Activated T-helper 9 cell treated with anti-CD3 and anti-CD28 coated beads, Interleukin-2, amount 50 U/mL, for 16 hours (primary cell): ENCODE data around the gene GRXCR1.

Source experiments
- DNase-seq: peaks from one replicate; pipeline ENCODE4 v3.0.0-alpha.2; 2020; ENCODE audit warnings: low read depth

Gene GRXCR1

DNA sequence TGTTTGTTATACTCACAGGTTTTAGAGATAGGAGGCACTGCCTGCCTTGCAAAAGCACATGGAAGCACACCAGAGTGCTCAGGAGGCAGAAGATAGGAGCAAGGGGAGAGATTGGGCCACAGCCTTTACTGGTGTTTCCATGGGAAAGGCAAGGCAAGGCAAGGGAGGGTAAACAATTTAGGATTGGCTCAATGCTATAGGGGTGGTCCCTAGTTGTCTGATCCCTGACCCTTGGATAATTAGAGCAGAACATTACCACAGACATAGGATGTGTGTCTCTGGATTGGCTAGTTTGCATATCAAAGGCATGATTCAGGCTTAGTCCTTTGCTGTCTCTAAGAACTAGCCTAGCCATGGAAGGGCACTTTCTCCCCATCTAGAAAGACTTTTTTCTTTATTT is 36.1 kb downstream of the GRXCR1 start:
- DNase-seq = no peak

DNA sequence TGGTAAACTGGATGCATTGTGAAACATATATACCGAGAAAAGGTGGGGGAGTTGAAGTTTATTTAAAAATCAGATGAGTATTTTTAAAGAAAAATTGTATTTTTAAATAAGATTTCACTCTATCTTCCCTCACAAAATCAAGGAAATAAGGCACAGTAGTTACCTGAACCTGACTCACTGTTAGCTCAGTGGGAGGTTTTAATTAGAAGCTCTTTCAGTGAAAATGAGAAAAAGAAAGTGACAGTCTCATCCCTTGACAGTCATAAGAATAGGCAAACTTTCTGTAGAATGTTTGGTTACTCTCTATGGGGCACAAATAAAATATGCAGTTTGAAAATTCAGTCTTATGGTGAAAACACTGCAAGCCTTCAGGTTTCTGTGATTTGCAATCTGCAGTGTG is 49.7 kb downstream of the GRXCR1 start:
- DNase-seq = no peak

DNA sequence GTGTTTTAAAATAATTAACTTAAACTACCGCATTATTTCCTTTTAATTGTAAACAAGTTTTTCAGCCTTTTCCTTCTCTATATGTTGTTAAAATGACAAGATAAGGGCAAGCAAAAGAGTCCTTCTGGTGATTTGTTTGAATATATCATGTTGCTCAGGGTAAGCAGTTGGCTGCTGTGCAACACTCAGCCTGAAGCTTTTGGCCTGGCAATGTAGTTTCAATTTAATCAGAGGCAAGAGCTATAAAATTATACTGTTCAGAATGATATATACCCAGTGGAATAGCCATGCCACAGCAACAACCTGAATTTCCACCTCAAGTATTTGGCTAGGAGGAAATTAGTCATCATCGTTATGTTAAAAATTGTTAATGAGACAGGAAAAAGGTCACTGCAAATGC is 53.4 kb downstream of the GRXCR1 start:
- no peak for DNase-seq

DNA sequence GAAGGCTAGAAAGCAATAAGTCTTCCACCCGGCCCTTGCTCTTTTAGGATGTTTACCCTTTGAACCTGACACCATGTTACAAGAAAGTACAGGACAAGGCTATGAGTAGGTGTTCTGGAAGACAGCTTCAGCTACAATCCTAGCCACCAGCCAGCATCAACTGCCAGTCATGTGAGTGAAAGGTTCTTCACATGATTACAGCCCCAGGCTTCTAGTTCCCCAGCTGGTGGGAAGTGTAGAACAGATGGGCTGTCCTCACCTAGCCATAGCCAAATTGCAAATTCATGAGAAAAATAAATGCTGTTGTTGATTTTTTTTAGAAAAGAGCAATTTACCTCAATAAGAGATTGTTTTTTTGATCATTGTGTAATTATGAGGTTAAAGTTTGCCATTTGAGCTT is 60.8 kb downstream of the GRXCR1 start:
- DNase-seq = no peak

DNA sequence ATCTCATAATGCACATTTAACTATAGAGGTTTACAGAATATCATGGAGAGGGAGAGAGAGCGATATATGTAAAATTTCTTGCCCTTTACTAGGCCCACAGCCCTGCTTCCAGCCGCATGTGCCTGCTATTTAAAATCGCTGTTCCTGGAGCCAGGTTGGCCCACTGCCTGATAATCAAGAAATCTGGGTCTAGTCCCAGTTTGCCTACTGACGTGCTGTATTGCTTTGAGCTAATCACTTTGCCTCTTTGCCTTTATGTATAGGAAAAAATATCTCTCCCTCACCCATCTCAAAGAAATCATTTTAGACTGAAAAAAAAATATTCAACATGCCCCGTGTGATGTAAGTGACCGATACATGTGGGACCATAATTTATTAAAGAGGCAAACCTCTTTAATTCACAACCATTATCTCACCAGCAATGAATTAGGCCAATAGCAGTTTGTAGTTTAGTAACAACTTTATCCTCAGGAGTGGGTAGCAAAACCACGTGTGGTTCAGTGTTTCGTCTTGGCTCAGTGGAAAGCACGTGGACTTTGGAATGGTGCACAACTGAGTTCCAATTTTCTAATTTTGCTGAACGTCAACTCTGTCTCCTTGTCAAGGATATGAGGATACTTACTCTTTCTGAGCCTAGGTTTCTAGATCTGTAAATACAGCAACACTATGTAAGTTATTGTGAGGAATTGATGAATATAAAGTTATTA is 62.6 kb downstream of the GRXCR1 start:
- no peak for DNase-seq

DNA sequence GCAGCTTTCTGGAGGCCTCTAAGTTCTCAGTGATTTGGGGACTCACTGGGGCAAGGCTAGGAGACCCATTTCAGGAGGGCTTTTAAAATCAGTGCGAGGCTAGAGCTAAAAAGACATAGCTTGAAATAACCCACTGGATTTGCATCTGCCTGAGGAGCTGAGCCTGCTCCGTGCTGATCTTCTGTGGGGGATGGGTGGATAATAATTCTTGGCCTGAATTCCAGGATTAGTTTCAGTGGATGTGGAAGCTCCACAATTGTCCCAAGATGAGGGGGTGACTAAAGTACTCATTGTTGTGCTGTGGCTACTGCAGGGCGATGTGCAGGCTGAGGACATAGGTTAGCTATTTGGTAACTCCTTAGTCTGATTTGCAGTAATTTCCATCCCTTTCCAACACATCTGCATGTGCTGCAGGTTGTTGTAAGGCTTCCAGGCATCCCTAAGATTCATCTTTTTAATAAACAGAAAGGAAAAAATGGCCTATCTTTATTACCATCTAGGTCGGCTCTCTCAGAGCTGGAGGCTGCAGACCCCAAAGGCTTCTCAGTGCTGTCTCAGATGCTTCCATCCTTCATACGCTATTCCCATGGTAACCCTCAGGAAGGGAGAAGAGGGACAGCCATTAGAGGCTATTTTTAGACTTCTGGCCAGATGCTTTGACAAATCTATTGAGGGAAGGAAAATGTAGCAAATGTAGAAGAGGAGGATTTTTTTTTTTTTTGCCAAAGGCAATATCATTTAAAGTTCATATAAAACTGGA is 63.4 kb downstream of the GRXCR1 start:
- no peak for DNase-seq

DNA sequence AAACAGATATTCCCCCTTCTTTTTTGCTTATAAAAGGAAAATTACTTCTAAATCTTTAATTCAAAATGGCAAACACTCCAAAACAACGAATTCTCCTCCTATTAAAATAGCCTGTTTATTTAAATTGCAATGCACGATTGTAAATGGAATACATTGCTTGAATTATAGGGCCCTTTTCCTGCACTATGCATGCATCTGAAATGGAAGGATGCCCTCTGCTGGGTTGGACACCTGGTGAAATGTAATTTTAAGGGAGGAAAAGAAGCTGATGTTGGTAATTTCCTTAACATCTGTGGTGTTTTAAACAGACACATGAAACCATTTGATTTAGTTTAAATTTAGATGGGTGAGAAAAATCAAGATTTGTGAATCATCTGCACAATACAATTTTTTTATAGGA is 72.8 kb downstream of the GRXCR1 start:
- no peak for DNase-seq

DNA sequence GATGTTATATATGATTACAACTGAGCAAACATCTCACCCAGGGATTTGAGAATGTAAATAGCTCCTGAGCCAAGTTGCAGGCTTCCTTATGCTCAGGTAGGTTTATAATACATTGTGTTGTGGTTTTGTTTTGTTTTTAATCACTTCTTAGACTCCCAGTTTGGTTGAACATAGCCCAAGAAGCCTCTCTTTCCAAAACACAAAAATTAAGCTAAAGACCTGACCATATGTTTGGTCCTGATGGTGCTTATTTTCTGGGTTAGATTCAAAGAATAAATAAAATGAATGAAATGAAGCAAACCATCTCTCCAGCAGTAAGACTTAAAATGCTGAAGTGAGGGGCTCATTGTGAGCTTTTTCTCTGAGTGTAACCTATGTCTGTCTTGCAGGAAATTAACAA is 93.5 kb downstream of the GRXCR1 start:
- no peak for DNase-seq

DNA sequence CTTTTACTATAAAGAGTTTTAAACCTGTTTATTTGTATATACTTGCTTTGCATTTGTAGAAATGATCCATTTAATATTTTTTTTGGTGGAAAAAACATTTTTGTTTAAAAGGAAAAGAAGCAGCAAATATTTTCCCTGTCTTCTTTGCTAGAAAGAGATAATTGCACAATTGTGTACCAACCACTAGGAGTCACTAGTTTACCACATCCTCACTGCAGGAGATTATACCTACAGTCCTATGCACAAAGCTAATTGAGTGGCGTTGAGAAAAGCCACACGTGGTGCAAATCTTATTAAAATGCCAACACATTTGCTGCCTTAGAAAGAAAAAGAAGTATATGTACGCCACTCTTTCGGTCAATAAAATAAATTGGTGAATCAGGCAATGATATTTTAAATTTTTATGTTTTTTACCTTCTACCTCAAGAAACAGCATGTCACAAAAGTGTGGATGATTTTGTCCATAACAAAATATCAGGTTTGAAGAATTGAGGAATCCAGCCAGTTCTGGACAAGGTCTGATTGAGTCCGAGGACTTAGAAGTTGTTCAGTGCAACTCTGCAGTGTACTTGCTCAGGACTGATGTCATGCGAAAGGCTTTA is 102.9 kb downstream of the GRXCR1 start:
- no peak for DNase-seq

DNA sequence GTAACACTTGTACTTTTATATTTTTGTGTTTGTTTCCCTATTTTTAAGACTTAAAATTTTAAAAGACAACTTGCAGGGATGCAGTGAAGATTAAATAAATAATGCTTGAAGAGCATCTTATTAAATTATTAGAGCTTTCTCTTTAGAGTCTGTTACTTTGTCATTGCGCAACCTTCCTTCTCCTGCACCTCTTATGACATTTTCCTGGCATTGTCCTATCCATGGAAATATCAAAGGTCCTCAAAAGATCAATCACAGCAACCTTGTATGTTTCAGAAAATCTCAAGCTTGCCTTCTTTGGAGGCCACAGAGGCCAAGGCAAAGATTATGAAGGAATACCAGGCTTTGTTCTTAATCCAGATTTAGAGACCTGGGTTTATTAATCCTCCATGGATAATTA is 116.3 kb downstream of the GRXCR1 start:
- no peak for DNase-seq

DNA sequence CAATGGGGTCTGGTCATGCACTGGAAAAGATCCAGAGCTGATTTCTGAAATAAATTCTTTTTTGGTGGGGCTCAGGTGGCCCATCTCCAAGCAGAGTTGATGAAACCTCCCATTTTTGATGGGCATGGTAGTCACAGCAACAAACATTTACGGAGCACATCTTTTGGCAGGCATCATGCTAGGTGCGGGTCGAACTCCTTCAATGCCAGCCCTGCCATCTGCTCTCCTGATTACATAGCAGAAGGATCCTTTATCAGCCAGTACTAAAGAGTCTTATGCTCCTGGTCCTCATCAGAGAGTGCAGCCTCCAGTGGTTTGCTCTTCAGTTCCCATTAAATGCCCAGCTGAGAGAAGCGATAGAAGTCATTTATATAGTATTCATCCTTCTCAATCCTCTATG is 121.7 kb downstream of the GRXCR1 start:
- DNase-seq = no peak

DNA sequence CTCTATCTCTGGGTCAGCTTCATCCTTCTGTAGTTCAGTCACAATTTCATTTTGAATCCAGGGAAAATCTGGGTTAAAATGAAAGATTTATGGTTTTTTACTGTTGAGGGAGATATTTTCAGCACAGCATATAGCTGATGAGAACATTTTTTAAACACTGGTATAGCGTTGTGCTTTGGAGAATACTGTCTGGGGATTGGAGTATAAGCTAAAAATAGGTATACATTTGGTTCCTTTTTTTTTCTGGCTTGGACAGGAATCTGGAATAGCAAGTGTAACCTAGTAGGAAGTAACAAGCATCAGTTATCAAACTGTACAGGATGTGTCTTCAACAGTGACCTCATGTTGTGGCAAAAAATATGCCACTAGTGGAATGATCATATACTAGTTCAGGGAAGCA is 149.1 kb downstream of the GRXCR1 start:
- DNase-seq = no peak

DNA sequence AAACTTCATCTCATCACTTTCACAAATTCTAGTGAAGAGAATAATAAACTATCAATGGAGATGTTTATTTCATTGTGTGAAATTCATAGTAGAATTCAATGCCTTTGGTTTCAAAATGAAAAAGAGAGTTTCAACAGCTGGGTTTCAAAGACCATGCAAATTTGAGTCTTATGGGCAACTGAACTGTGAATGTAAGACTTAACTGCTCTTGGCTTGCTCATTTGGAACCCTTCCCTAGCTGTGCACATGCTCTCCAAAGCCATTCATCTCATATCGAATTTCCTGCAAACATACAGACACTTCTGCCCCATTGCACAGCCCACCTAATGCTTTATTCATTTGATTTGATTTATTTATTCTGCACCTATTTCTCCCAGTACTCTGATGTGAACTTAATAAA is 154.5 kb downstream of the GRXCR1 start:
- DNase-seq = no peak

DNA sequence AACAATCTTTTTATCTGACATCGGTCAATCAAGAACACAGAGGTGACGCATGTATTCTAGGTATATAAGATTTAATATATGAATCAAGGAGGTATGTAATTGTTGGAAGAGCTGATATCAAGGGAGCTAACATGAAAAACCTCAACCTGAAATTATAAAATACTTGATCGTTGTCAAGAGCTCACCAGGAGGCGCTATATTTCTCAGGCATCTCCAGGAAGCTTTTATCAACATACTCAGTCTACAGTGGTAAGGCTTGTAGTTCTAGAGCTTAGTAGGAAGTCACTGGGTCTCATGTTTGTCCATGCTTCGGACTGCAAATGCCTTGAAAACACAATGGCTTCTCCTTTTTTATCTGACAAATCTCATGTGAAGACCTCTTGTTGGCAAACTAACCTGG is 156.1 kb downstream of the GRXCR1 start:
- no peak for DNase-seq

DNA sequence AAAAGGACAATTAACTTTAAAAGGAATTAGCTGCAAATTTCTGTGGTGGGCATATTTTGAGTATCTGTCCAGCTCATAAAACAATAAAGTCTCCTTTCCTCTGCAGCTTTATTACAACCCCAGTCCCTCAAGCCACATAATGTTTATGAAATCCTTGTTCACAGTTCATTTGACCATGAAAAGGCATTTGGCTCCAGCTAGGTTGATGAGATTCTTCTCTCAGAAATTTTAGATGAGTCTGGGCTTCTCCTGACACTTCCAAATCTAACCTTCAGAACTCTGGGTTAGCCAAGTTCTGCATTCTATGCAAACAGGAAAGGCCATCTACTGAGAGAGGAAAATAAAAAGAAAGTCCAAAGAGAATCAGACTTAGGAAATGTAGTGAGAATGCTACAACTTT is 156.8 kb downstream of the GRXCR1 start:
- no peak for DNase-seq

DNA sequence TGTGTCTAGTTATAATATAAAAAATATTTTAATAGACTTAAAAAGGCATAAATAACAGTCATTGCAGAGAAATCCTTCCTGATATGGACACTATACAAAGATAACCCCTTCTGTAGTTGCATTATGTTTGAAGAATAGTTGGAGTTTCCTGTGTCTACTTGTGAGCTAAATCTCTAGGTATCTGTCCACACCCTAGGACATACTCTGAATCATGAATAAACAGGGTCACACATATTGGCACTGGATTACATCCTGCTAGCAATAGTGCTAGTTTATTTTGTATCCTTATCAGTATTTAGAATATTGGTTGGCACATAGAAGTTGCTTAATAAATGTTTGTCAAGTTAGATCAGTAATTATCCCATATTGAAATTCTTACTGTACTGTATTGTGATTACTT is 173.9 kb downstream of the GRXCR1 start:
- no peak for DNase-seq

DNA sequence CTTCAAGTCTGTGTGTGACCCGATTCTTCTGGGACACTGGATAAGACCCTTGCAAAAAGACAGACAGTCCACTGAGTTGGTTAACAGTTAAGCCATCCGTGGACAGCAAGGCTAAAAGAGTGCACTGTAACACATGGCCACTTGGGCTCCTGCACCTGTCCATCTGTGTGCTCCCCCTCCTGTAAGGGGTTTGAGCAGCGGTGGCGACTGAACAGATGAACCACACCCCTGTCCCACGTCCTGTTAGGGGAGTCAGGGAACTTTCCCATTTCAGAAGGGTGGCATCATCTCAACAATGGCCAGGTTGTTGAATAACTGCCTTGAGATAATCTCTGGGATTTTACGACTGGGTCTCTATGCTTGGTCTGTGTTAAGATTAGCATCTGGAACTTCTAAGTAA is 178.6 kb downstream of the GRXCR1 start:
- no peak for DNase-seq
